HS-5 (cell line): Measurements from ENCODE around the gene KCNIP3.

Experiments used
- DNase-seq: peaks from one replicate; pipeline ENCODE4 v3.0.0-alpha.2; 2012; ENCODE audit warnings: low read depth

The KCNIP3 gene

DNA sequence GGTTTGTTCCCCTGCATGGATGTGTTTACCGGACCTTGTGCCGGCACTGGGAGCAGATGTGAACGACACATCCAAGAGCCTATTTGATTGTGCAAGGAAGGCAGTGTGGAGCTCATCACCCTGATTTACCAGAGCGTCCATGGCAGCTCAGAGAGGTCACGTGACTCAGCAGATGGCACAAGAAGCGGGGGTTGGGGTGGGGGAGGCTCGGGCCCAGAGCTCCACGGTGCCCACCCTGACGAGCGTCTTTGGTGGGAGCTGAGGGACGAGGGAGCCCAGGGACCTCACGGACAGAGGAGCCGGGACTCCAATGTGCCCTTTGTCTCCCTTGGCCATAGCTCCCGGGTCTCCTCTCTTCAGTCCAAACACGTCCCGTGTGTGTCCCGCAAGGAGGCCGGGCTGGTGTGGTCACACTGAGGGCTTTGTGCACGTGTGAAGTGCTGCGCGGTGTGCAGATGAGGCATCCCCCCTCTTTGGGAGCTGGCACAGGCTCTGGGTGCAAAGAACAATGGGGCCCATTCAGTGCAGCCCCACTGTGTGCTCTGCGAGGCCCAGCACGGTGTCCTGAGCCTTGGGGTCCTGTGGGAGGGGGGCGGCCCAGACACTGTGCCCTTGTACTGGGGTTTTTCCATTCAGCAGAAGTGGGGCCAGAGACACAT lies 15.5 kb downstream of the KCNIP3 start:
- DNase-seq: no peak

DNA sequence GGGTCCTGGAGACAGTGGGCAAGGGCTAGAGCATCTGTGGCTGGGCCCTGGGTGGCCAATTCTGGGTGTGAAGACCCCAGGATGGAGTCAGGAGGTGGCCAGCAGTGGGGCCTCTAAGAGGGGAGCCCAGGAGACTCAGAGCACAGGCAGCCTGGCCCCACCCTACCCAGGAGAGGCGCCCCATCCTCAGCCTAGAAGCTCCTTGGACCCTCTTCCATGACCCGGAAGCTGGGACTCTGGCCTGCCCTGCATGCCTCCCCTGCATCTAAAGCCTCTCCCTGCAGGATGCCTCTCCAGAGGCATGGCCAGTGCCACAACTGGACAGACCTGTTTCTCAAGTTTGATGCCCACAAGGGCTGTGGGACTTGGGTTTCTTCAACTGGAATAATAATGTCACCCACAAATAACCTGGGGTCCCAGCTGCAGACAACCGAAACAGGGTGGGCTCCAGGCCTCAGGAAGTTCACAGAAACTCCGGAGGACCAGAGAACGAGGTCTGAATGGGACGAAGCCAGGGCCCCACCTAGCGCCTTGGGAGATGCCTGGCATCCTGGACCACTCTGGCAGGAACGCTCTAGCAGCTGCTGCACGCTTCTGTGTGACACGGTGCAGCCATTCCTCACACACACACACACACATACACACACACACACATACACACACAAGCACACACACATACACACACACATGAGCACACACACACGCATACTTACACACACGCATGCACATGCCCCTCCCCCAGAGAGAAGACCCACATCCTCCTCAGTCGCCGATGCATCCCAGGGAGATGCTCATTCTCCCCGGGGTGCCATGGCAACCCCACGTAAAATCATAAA lies 16.4 kb downstream of the KCNIP3 start:
- DNase-seq: no peak

DNA sequence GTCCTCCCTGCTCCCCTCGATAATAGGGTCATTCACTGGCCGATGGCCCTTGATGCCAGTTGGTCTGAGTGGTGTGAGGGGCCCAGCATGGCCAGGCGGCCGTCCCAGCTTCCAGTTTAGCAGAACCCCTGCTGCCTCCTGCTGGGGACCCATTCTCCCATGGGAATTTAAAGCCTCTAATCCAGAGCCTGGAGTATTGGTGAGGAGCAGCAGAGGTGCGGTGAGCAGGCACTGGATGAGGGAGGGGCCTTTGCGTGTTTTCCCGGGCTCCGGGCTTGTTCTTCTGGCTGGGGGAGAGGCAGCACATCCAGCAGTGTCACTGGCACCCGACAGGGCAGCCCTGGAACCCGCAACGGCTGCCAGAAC lies 17.4 kb downstream of the KCNIP3 start:
- no peak for DNase-seq

DNA sequence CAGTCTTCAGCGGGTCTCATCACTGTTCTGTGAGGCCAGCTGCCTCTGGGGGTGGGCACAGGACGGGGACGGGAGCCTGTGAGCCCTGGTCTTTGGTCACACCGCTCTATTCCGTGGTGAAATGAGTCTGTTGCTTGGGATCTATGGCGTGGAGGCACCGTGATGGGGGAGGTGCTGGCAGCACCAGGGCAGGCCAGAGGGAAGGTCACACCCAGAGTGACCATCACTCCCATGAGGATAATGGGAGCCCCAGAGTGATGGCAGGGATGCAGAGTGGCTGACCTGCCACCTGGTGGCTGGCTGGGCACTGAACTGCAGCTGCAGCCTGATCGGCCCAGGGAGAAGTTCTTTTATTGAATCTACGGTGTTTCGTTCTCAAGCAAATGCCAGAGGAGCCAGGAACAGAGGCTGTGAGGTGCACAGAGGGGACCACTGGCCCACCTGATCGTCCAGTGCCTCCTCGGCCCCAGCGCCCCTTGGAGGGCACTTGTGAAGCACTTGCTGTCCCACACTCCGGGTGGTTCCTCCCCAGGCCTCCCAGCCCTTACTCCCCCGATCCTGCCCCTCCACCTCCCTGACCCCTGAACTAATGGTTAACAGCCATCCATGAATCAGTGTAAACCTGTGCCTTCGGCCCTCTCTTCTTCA lies 17.9 kb downstream of the KCNIP3 start:
- DNase-seq: no peak

DNA sequence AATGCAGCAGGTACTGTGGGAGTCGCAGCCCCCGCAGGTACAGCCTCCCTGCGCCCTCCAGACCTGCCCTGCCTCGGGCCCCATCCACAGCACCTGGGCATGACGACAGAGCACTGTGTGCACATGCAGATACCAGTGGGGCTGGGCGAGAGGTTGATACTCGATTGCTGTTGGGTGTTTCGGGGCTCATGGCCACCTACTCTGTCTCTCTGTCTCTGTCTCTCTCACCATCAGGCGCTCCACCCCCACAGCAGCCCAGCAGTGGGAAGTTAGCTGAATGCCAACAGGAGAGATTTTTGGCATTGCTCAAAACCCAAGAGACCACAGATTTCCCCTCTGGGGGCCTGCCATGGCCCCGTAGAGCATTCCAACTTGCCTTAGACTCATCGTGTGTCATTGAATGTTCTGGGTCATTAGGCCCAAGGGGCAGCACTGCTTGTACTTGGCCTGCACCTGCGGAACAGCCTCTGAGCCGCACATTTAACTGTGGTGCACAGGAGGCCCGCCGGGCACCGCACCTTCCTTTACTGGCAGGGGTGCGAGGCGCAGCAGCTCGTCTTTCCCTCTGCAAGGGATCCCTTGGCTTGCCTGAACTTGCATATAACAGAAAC lies 18.8 kb downstream of the KCNIP3 start:
- peak; percentile 68 for DNase-seq

DNA sequence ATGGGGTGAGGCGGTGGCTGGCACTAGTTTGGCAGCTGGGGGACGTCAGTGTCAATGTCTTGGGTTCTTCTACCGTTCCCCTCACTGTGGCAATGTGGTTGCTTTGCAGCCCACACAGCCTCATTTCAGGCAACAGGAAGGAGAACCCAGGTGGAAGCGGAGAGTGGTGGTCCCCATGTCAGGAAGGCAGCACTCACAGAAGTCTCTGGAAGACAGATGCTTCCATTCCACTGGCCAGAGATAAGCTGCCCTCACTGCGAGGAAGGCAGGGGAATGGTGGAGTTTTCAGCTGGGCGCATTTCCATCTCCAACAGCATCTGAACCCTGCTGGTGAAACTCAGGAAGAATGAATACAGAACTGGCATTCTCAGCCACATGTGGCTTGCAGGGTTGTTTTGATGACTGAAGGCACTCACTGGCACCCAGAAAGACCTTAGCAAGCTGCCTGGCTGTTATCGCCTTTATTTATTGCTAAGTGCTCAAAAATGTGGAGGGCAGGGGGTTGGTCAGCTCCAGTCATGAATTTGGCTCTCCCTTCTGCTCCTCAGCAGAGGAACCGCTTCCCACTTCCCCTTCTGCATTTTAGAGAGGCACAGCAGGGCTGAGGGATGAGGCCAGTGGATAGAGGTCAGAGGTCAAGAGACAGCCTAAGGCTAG lies 19.4 kb downstream of the KCNIP3 start:
- DNase-seq: peak; percentile 82

DNA sequence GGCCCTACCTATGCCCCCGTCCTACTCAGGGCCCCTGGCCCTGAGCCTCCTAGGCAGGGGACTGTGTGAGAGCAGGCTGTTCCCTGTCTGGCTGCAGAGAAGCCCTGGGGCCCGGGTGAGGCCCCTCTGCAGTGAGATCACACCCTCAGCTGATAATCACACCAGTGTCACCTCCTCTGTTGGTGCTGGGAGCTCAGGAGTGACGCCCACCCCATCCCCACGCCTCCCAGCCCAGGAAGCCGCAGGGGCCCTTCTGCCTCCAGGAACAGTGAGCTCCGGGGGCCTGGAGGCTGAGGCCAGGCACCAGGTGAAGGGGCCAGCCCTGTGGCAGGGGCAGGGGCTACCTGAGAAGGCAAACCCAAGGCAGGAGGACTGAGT lies 20.0 kb downstream of the KCNIP3 start:
- no peak for DNase-seq

DNA sequence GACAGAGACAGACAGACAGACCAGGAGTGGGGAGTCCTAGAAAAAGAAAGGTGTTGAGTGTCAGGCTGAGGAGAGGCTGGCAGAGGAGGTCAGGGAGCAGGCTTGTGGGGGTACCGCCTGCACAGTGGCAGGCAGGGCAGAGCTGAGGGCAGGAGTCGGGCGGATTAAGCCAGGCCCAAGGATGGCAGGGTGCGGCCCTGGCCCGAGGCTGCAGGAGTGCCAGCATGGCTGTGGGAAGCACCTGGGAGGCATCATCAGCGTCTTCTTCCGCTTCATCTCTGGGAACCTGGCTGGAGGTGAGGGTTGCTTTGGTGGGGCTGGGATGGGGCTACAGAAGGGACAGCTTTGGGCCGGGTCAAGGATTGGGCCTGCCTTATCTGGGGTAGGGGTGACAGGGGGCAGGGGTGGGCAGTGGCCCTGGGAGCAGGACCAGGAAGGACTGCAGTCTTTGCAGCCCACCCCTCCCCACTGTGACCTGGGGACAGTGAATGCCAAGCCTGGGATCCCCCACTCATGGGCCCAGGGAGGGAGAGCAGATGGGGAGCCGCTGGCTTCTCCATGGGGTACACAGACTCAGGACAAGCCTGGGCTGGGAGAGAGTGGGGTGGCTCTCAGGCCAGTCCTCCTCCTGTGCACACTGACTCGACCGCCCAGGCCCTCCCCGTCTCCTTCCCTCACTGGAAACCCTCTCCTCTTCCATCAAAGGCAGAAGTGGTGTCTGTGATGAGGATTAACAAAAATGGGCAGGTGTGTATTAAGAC lies 20.7 kb downstream of the KCNIP3 start:
- no peak for DNase-seq

DNA sequence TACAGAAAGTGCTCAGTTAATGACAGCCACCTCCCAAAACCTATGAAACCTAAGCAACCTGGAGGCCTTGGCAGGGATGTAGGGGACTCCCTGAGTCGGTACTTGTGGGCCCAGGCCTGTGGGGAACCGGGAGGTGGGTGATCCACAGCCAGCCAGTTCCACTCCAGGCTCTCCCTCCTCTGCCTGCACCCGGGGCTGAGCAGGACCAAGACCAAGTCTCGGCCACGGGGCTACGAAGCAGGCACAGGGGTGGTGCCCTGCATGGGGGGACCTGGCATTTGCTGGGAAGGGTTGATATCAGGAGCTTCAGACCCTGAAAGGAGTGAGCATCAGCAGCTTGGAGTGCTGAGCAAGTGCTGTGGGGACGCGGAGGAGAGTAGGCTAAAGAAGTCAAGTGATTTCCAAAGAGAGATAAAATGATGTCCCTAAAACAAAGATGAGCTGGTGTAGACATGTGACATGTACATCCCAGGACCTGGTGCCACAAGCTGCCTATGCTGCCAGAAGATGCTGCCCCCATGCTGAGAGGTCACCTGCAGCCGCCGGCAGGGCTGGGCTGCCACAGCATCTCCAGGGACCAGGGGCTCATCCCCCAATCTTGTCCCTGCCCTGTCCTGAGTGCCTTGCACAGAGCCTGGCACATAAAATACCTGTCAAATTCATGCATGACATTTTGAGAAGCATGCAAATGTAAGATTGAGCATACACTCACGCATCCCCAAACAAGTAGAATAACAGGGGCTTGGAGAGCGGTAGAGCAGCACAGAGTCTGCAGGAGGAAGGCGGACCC lies 21.5 kb downstream of the KCNIP3 start:
- no peak for DNase-seq

DNA sequence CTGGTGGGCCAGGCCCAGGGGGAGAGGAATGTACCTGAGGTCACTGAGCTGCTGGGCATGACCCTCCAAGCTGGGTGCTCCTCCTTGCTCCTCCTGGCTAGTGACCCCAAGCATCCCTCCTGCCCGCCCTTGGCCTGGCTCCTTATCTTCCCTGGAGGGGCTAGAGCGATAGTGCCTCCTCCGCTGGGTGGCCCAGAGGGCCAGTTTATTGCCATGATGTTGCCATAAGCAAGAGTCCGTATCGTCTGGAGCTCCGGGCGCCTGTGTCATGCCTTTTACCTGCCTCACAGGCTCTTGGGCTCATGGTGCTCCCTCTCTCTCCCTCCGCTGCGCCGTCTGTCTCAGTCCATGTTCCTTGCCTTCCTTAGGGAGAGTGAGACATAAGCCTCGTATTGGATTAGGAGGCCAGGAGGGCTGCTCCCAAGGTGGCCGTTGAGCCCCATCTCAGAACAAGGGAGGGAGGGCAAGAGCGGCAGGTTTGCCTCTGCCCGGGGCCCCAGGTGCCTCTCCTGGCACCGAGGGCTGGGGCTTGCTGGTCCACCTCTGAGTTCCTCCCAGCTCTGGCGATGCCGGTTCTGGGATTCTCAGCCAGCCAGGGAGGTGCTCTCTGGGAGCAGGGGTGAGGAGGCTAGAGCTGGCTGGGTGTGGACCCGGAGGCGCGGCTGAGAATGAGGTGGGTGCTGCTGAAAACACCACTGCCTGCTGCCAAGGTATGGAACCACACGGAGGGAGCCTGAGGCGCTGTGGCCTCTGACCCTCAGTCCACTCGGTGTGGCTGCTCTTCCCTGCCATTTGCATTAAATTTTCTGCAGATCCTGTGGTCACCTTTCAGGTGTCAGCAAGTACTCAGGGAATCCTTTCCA lies 22.6 kb downstream of the KCNIP3 start:
- no peak for DNase-seq

DNA sequence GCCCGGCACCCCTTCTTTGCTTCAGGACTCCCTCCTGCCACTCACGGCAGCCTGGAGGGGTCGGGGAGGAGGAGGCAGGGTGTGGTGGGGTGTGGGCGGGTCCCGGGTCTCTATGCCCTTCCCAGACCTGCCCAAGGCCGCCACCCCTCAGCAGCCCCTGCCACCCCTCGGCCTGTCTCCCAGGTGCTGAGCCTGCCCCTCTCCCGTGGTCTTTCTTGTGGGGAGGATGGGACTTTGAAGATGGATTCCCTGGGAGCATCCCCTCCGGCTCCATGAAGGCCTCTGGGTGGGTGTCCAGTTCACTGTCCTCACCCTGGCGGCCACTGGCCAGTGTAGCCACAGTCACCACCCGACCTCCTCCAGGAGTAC lies 23.2 kb downstream of the KCNIP3 start:
- DNase-seq: no peak

DNA sequence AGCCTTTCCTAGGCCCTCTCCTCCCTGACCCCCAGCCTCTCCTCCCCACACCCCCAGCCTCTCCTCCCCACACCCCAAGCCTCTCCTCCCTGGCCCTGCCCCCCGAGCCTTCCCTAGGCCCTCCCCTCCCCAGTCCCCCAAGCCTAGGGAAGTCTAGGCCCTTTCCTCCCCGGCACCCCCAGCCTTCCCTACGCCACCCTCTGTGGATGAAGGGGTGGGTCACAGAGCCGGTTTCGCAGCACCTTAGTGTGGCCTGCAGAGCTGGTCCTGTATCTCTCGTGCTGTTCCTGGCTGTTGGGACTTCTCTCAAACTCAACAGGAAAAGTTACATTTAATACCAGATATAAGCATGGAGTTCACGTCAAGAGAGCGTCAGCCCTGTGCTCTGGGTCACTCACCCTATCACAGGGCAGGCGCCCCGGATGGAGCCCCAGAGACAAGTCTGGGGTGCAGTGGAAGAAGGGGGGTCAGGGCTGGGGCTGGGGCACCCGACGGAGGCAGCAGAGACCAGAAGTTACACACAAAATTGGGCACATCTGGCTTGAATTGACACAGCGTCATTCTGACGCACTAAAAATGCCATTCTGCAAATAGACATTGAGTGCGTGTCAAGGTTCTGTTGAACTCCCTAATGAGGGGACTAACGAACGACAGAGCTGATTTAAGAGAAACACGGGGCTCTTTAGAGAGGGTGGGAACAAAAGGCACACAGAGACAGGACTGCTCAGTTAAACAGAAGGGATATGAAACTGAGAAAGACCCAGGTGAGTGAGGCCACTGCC lies 24.0 kb downstream of the KCNIP3 start:
- DNase-seq: no peak

DNA sequence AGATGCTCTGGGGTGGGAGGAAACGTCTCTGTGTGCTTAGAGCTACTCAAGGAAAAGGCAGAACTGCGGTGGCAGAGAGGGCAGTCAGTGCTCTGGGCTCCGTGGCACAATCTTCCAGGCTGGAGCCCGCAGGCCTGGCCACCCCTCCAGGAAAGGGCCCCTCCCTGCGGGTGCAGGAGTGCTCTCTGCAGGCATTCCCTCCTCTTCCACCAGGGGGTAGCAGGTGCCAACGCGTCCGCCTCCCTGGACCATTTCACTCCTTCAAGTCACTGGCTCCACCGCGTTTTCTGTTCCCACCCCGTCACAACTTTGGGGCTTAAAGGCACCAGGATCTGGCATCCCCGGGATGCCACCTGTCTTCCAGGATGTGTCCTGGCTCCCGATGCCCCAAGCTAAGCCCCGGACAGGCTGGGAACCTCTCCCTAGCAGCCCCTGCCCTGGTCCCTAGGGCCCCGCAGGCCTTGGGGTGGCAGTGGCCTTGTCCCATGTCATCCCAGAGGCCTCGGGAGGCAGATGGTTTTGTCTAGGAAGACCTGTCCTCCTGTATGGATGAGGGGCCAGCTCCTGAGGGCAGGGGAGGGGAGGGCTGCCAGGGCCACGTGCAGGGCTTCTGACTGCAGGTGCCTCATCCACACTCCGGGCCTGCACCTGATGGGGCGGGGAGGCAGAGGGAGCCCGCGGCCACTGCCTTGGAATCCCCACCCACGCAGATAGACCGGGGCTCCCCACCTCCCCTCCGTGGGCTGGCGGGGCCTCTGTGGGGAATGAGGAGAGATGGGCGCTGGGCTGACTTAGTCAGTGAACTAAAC lies 26.4 kb downstream of the KCNIP3 start:
- no peak for DNase-seq

DNA sequence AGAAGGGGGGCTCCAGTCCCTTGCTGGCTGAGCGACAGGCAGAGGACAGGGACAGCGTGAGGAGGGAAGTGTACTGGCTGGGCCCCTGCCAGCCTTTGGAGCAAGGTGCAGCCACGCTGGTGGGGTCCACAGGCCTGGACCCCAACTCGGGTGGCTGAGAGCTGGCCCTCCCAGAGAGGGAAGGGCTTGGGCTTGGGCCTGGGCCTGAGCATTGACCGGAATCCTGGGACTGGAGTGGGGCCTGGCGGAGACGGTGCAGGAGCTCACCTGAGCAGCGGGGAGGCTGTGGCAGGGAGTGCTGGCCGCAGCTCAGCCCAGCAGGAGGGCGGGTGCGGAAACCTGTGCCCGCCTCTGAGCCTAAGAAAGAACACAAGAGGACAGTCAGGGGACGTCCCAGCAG lies 27.9 kb downstream of the KCNIP3 start:
- no peak for DNase-seq

DNA sequence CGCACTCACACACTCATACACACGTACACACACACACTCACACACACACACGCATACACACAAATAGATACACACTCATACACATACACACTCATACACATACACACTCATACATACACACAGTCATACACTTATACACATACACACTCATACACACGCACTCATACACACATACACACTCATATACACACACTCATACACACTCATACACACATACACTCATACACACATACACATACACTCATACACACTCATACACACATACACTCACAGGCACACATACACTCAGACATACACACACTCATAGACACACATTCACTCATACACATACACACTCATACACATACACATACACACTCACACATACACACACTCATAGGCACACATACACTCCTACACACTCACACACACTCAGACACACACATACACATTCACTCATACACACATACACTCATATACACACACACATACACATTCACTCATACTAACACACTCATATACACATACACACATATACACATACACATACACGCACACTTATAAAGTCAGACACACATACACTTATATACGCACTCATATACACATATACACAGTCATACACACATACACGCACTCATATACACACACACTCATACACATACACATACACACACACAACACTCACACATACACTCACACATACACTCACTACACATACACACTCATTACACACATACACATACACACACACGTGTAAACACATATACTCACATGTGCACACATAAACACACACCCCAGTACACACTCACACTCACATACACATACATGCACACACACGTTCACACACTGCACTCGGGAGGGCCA lies 28.7 kb downstream of the KCNIP3 start:
- no peak for DNase-seq

DNA sequence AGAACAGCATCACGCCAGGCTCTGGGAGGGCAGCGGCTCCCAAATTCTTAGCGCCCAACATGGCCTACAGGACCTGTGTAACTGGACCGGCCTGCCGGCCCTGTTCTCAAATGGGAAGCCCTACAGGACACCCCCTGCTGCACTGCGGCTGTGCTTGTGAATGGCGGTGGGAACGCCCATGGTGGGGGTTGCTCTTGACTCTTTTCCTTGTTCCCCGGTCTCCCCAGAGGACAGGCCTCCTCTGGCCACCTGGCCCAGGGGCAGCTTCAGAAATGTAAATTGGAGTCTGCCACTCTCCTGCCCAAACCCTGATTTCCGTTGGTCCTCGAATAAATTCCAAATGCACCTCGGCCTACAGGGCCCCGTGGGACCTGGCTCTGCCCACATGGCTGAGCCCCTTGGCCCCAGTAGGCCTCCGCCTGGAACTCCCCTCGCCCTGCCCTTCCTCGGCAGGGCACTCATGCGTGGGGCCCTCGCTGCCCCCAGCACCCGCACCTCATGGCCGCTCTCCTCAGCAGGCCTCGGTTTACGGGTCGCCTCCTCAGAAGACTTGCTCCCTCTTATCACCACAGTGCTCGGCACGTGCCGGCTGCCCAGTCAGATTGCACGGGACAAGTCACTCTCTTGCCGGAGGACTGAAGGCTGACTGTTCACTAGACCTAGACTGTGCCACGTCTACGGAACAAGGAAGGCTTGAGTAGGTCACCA lies 29.4 kb downstream of the KCNIP3 start:
- DNase-seq: no peak

DNA sequence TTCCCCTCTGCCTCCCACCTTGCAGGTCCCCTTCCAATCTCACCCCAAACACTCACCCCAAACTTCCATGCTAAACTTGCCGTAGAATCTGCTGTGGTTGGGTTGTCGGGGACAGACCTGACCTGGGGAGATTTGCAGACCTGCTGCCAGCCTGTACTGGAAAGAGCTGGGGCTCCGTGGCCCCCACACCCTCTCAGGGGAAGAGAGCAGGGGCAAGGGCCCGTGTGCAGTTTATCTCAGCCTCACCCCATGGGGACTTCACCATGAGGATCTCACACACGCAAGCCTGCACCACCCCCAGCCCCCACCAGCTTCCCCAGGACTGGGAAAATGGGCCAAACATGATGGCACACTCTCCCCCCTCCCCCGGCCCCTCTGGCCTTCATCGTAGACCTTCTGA lies 30.7 kb downstream of the KCNIP3 start:
- DNase-seq: no peak
